Activated naive CD4-positive, alpha-beta T cell treated with anti-CD3 and anti-CD28 coated beads for 36 hours (primary cell): ENCODE measurements around the gene SLC47A1. TPM values are rescaled to one million over a fixed set of nuclear protein-coding genes. Genes with fewer than 3 reads are reported as not detected.
A peak's percentile ranks its signal among the peaks of the same experiment; 100 is the strongest.
"Not testable (repeated sequence)": the region's sequence is repeated elsewhere in the genome, so short reads cannot be mapped to it uniquely, and the experiment has no call there.

Experiments
- CTCF ChIA-PET: fragments of 350-600 bp; sonication (Branson Sonifier 250); formaldehyde crosslinking; loops from one replicate; lab custom pipeline; 2021; ENCODE audit warnings: antibody characterized with exemption; lab: Charles Lee
- DNase-seq: peaks from one replicate; pipeline ENCODE4 v3.0.0-alpha.2; 2020
- H3K27ac Mint-ChIP-seq: one replicate; pipeline ENCODE4 v1.8.0; 2021; ENCODE audit warnings: mild to moderate bottlenecking, mixed read lengths
- H3K27me3 Mint-ChIP-seq: one replicate; pipeline ENCODE4 v1.8.0; 2021; ENCODE audit warnings: low read depth, mixed read lengths
- H3K36me3 Mint-ChIP-seq: one replicate; pipeline ENCODE4 v1.8.0; 2021; ENCODE audit warnings: low read depth, mixed read lengths
- H3K4me1 Mint-ChIP-seq: one replicate; pipeline ENCODE4 v1.8.0; 2021; ENCODE audit warnings: low read depth, mixed read lengths
- H3K4me3 Mint-ChIP-seq: one replicate; pipeline ENCODE4 v1.8.0; 2021; ENCODE audit warnings: mild to moderate bottlenecking, moderate library complexity, mixed read lengths
- H3K9me3 Mint-ChIP-seq: one replicate; pipeline ENCODE4 v1.8.0; 2021; ENCODE audit warnings: mixed read lengths
- intact Hi-C: fragments of 100-400 bp; cut with micrococcal nuclease; formaldehyde crosslinking; loops from one replicate; pipeline ENCODE4 v1.15.1; 2023
- total RNA-seq, 2 experiments: library from RNA; stranded (reverse); gene quantifications; one replicate each; pipeline ENCODE4 v1.2.3, GENCODE V29; 2021

The SLC47A1 gene
- total RNA-seq = under 1 TPM; 0.30 to 0.33 TPM

- peaks cover 35% of the 10 kb centered on the region for H3K27me3 Mint-ChIP-seq
- CTCF ChIA-PET = interaction anchor here (1.1 to 1.6 kb wide), 4 partner anchors 21 to 233 kb away, joined by 3 to 6 read pairs (median 4); no protein-coding TSS in a partner anchor
- no peaks in the 10 kb centered on the region for H3K9me3 Mint-ChIP-seq
- H3K36me3 Mint-ChIP-seq = no peaks in the 10 kb centered on the region
- intact Hi-C loops = no loop called here
- H3K4me1 Mint-ChIP-seq = peaks cover 12% of the 10 kb centered on the region
- no peak within 1 kb of the TSS for H3K27ac Mint-ChIP-seq
- H3K4me3 Mint-ChIP-seq = peak within 1 kb of the TSS; percentile 62
- DNase-seq = peak; percentile 20
Observed at GRCh38 chr17:19533718-19534561, at the start of gene SLC47A1. TSS of gene SLC47A1 (plus strand) at chr17:19533854. CDS start at chr17:19533940, 86 bp downstream.

GRCh38 chr17:19485800-19486340 lies 47.8 kb upstream of the SLC47A1 start:
- CTCF ChIA-PET = no interaction called here
- no peaks in the 10 kb centered on the region for H3K9me3 Mint-ChIP-seq

GRCh38 chr17:19486351-19487023 lies 47.2 kb upstream of the SLC47A1 start:
- no peaks in the 10 kb centered on the region for H3K9me3 Mint-ChIP-seq
- CTCF ChIA-PET = interaction anchor here (1.5 kb wide), 1 partner anchor 12 kb away, joined by 4 read pairs; no protein-coding TSS in a partner anchor

More at GRCh38 chr17:19485800-19486340, 47.8 kb upstream of the SLC47A1 start:
- intact Hi-C loops = no loop called here
- H3K27me3 Mint-ChIP-seq = no peaks in the 10 kb centered on the region
- H3K4me3 Mint-ChIP-seq = no peak overlapping the region
- no peaks in the 10 kb centered on the region for H3K36me3 Mint-ChIP-seq
- no peak for DNase-seq
- no peak overlapping the region for H3K27ac Mint-ChIP-seq
- no peaks in the 10 kb centered on the region for H3K4me1 Mint-ChIP-seq

GRCh38 chr17:19487024-19487600 lies 46.5 kb upstream of the SLC47A1 start:
- no peak overlapping the region for H3K27ac Mint-ChIP-seq
- no peak for DNase-seq
- no peaks in the 10 kb centered on the region for H3K9me3 Mint-ChIP-seq
- no peaks in the 10 kb centered on the region for H3K36me3 Mint-ChIP-seq
- H3K27me3 Mint-ChIP-seq = no peaks in the 10 kb centered on the region
- intact Hi-C loops = no loop called here
- no peak overlapping the region for H3K4me3 Mint-ChIP-seq
- CTCF ChIA-PET = interaction anchor here (0.6 to 1.5 kb wide), 2 partner anchors 12 to 40 kb away, joined by 3 to 4 read pairs; no protein-coding TSS in a partner anchor
- H3K4me1 Mint-ChIP-seq = no peaks in the 10 kb centered on the region

More at GRCh38 chr17:19486351-19487023, 47.2 kb upstream of the SLC47A1 start:
- no peaks in the 10 kb centered on the region for H3K4me1 Mint-ChIP-seq
- no peak overlapping the region for H3K27ac Mint-ChIP-seq
- intact Hi-C loops = no loop called here
- H3K36me3 Mint-ChIP-seq = no peaks in the 10 kb centered on the region
- no peak for DNase-seq
- no peaks in the 10 kb centered on the region for H3K27me3 Mint-ChIP-seq
- no peak overlapping the region for H3K4me3 Mint-ChIP-seq

- Mint-ChIP-seq H3K4me3 (no peak overlapping the region), H3K36me3 (no peaks in the 10 kb centered on the region), H3K27ac (no peak overlapping the region), H3K4me1 (no peaks in the 10 kb centered on the region), H3K9me3 (no peaks in the 10 kb centered on the region), H3K27me3 (no peaks in the 10 kb centered on the region)
- intact Hi-C loops = no loop called here
- no peak for DNase-seq
- CTCF ChIA-PET = interaction anchor here (1.0 to 1.2 kb wide), 2 partner anchors 21 to 129 kb away, joined by 3 to 5 read pairs; no protein-coding TSS in a partner anchor
Observed at GRCh38 chr17:19492141-19492540, 41.5 kb upstream of the SLC47A1 start.

GRCh38 chr17:19494961-19495806 lies 38.5 kb upstream of the SLC47A1 start:
- Mint-ChIP-seq H3K27me3 (no peaks in the 10 kb centered on the region), H3K4me3 (no peak overlapping the region), H3K4me1 (no peaks in the 10 kb centered on the region), H3K27ac (no peak overlapping the region), H3K36me3 (no peaks in the 10 kb centered on the region), H3K9me3 (no peaks in the 10 kb centered on the region)
- CTCF ChIA-PET = no interaction called here
- no peak for DNase-seq
- intact Hi-C loops = no loop called here

GRCh38 chr17:19495828-19496528 lies 37.7 kb upstream of the SLC47A1 start:
- CTCF ChIA-PET = interaction anchor here (0.6 kb wide), 1 partner anchor 79 kb away, joined by 3 read pairs; no protein-coding TSS in a partner anchor
- DNase-seq = no peak

GRCh38 chr17:19497624-19498023 lies 36.0 kb upstream of the SLC47A1 start:
- no peaks in the 10 kb centered on the region for H3K9me3 Mint-ChIP-seq
- H3K27ac Mint-ChIP-seq = no peak overlapping the region
- H3K4me1 Mint-ChIP-seq = no peaks in the 10 kb centered on the region
- no peak overlapping the region for H3K4me3 Mint-ChIP-seq
- H3K27me3 Mint-ChIP-seq = no peaks in the 10 kb centered on the region
- DNase-seq = no peak
- CTCF ChIA-PET = no interaction called here
- intact Hi-C loops = no loop called here
- H3K36me3 Mint-ChIP-seq = no peaks in the 10 kb centered on the region

More at GRCh38 chr17:19495828-19496528, 37.7 kb upstream of the SLC47A1 start:
- no peaks in the 10 kb centered on the region for H3K4me1 Mint-ChIP-seq
- no peak overlapping the region for H3K27ac Mint-ChIP-seq
- H3K9me3 Mint-ChIP-seq = no peaks in the 10 kb centered on the region
- H3K36me3 Mint-ChIP-seq = no peaks in the 10 kb centered on the region
- intact Hi-C loops = no loop called here
- no peak overlapping the region for H3K4me3 Mint-ChIP-seq
- H3K27me3 Mint-ChIP-seq = no peaks in the 10 kb centered on the region

GRCh38 chr17:19501219-19501618 lies 32.4 kb upstream of the SLC47A1 start:
- H3K27ac Mint-ChIP-seq = no peak overlapping the region
- CTCF ChIA-PET = no interaction called here
- H3K4me3 Mint-ChIP-seq = no peak overlapping the region
- DNase-seq = no peak
- no peaks in the 10 kb centered on the region for H3K27me3 Mint-ChIP-seq
- no peaks in the 10 kb centered on the region for H3K36me3 Mint-ChIP-seq
- no peaks in the 10 kb centered on the region for H3K4me1 Mint-ChIP-seq
- intact Hi-C loops = no loop called here
- no peaks in the 10 kb centered on the region for H3K9me3 Mint-ChIP-seq

- Mint-ChIP-seq H3K4me1 (no peaks in the 10 kb centered on the region), H3K27me3 (no peaks in the 10 kb centered on the region), H3K9me3 (no peaks in the 10 kb centered on the region), H3K36me3 (no peaks in the 10 kb centered on the region), H3K27ac (no peak overlapping the region), H3K4me3 (no peak overlapping the region)
- intact Hi-C loops = no loop called here
- peak; percentile 29 for DNase-seq
- CTCF ChIA-PET = no interaction called here
Observed at GRCh38 chr17:19502517-19502916, 31.1 kb upstream of the SLC47A1 start.

GRCh38 chr17:19505561-19505960 lies 28.1 kb upstream of the SLC47A1 start:
- peak overlapping the region; percentile 20 for H3K4me3 Mint-ChIP-seq
- intact Hi-C loops = loop anchor here (5.0 kb wide), 1 partner anchor 128 kb away; the partner anchor contains the start of gene MAPK7
- CTCF ChIA-PET = not testable (repeated sequence)

More at GRCh38 chr17:19505561-19505960, 28.1 kb upstream of the SLC47A1 start:
- H3K9me3 Mint-ChIP-seq, H3K36me3 Mint-ChIP-seq, H3K4me1 Mint-ChIP-seq, H3K27ac Mint-ChIP-seq, H3K27me3 Mint-ChIP-seq, DNase-seq: not testable (repeated sequence)
